ENCODE data around the gene NUDT8. TPM values are rescaled to one million over a fixed set of nuclear protein-coding genes. Genes with fewer than 3 reads are reported as not detected.

Gene NUDT8, protein sequence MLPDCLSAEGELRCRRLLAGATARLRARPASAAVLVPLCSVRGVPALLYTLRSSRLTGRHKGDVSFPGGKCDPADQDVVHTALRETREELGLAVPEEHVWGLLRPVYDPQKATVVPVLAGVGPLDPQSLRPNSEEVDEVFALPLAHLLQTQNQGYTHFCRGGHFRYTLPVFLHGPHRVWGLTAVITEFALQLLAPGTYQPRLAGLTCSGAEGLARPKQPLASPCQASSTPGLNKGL
- 8.1 and 8.7 TPM in 2 replicates for total RNA-seq (2014; rRNA removed; shearing (Covaris generic))

DNA sequence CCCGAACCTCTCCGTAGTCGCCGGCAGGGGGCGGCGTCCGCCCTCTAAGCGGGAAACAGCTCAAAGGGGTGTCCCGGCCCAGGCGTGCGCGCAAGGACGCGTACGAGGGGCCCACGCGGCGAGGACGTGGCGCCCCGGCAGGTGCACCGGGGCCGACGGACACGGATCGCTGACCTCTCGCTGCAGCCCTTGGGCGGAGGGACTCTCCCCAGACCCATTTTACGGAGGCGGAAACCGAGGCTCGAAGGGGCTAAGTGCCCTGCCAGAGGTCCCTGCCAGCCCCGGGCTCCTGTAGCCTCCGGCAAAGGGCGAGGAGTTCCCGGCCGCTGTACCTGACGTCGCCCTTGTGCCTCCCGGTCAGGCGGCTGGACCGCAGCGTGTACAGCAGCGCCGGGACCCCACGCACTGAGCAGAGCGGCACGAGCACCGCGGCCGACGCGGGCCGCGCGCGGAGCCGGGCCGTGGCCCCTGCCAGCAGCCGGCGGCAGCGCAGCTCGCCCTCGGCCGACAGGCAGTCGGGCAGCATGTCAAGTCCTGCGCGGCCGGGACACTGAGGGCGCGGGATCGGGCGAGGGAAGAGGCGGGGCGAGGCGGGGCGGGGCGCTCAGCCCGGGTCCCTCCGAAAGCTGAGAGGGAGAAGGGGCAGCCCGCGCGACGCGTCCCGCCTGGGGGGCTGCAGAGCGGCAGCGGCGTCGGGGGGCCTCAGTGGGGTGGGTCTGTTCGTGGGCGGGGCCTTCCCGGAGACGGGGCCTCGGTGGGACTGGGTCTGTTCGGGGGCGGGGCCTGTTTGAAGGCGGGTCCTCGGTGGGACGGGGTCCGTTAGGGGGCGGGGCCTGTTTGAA, at the start of gene NUDT8:
NUDT8 (minus strand) TSS at position 552 of the 842 bp plus-strand sequence; CDS start at position 526, 26 bp downstream.
- no peaks in the 10 kb centered on the region for H3K27me3 ChIP-seq (ENCODE audit: control insufficient read depth, insufficient read depth, low read length)
- DNase-seq, result peak; percentile 92
- no peaks in the 10 kb centered on the region for H3K36me3 ChIP-seq (replicated peaks; ENCODE audit: control insufficient read depth, insufficient read depth, low read length)
- peak within 1 kb of the TSS; percentile 72 for H3K4me3 ChIP-seq (ENCODE audit: insufficient read depth, low read depth, low read length)

DNA sequence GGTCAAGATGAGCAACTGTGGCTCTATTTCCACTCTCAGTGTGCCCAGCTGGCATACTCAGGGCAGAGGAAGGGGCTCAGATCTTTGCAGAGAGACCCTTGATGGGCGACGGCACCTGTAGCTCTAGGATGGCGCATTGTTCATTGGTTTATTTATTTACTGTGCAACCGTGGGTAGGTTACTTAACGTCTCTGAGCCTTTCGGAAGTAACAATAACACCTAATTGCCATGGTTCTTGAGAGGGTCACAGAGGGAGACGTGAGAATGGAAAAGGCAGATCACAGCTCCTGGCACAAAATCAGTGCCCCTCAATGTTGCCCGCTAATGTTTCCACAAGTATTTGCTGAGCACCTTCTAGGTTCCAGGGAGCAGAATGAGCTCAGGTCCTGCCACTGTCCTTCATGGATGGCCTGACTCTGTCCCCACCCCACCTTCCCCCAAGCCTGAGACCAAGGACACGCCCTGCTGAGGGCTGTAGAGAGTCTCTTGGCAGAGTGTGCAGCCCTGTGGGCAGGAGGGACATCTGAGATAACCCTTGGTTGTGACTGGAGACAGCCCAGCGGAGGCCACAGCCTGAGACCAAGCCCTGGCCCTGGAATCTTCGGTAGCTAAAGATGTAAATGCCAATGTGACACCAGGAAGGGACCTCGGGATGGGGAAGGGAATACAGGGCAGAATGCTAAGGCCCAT, 45.5 kb upstream of the NUDT8 start:
- Histone ChIP-seq H3K27me3 (ENCODE audit: control insufficient read depth, insufficient read depth, low read length) (no peaks in the 10 kb centered on the region), H3K4me3 (ENCODE audit: insufficient read depth, low read depth, low read length) (no peak overlapping the region), H3K36me3 (replicated peaks; ENCODE audit: control insufficient read depth, insufficient read depth, low read length) (no peaks in the 10 kb centered on the region)
- no peak for DNase-seq

DNA sequence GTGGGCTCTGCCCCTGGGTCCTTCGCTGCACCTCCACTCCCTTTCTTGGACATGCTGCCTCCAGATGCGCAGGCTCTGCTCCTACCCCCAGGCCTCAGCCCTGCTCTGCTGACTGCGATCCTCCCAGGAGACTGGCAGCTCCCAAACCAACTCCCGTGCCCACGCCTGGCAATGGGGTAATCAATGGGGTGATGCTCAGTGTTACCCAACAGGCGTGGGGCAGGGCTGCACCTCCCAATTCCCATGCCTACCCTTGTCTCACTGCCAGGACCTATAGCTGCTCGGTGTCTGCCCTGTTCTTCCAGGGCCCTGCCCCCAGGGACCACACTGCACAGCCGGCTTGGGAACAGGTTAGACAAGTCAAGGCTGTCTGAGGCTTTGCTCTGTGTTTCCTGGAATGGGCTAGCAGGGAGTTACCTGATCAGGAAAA, 44.7 kb upstream of the NUDT8 start, which contains the start of gene ALDH3B2:
ALDH3B2 (minus strand) TSS at position 182 of the 430 bp plus-strand sequence. CDS start 7,688 bp downstream, outside the sequence.
- DNase-seq, result peak; percentile 56
- H3K36me3 ChIP-seq (replicated peaks; ENCODE audit: control insufficient read depth, insufficient read depth, low read length), result no peaks in the 10 kb centered on the region
- no peak within 1 kb of the TSS for H3K4me3 ChIP-seq (ENCODE audit: insufficient read depth, low read depth, low read length)
- H3K27me3 ChIP-seq (ENCODE audit: control insufficient read depth, insufficient read depth, low read length), result no peaks in the 10 kb centered on the region

DNA sequence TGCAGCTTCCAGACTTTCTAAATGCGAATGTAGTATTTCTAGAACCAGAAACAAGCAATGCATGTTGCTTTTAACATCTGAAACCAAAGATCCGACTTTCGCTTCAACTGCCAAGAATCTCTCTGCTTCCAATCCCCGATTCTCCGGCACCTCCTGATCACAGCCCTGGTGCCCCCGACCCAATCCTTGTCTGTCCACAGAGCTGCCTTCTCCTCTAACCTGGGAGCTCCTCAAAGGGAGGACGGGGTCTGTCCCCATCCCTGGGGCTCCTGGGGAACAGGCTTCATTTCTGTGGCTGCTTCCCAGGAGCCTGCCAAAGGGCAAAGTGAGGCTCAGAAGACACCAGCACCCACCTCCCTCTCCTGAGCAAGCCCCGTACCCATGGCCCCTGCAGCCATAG, 44.2 kb upstream of the NUDT8 start:
- DNase-seq, result no peak
- Histone ChIP-seq H3K27me3 (ENCODE audit: control insufficient read depth, insufficient read depth, low read length) (no peaks in the 10 kb centered on the region), H3K4me3 (ENCODE audit: insufficient read depth, low read depth, low read length) (no peak overlapping the region), H3K36me3 (replicated peaks; ENCODE audit: control insufficient read depth, insufficient read depth, low read length) (no peaks in the 10 kb centered on the region)

DNA sequence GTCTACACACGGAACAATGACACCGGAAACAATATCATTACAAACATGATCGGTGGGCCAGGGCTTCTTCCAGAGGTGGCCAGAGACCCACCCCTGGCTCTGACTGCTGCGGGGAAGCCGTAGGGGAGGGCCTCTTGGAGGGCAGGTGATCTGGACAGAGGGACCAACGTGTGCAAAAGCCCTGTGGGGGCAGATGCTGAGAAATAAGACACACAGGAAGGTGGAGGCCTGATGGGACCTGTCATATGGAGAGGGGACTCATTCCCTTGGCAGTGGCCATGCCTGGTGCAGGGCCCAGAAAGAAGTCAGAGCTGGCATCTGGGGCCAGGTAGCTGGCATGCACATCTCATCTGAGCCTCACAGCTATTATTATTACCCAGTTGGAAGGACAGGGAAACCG, 43.6 kb upstream of the NUDT8 start:
- Histone ChIP-seq H3K36me3 (replicated peaks; ENCODE audit: control insufficient read depth, insufficient read depth, low read length) (no peaks in the 10 kb centered on the region), H3K4me3 (ENCODE audit: insufficient read depth, low read depth, low read length) (no peak overlapping the region), H3K27me3 (ENCODE audit: control insufficient read depth, insufficient read depth, low read length) (no peaks in the 10 kb centered on the region)
- no peak for DNase-seq

DNA sequence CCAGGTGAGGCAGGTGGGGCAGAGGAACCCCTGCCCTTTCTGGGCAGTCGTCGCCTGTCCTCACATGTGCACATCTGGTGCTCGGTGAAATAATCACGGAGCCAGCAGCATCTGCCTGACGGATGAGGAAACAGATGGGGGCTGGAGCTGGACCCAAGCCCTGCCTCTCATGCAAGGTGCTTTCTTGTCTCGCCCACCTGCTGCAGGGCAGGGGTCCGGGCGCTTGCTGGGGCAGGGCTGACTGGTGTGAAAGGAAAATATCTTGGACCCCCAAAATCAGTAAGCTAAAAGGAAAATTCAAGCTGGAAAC, 41.4 kb upstream of the NUDT8 start:
- Histone ChIP-seq H3K27me3 (ENCODE audit: control insufficient read depth, insufficient read depth, low read length) (no peaks in the 10 kb centered on the region), H3K36me3 (replicated peaks; ENCODE audit: control insufficient read depth, insufficient read depth, low read length) (no peaks in the 10 kb centered on the region), H3K4me3 (ENCODE audit: insufficient read depth, low read depth, low read length) (no peak overlapping the region)
- peak; percentile 20 for DNase-seq

DNA sequence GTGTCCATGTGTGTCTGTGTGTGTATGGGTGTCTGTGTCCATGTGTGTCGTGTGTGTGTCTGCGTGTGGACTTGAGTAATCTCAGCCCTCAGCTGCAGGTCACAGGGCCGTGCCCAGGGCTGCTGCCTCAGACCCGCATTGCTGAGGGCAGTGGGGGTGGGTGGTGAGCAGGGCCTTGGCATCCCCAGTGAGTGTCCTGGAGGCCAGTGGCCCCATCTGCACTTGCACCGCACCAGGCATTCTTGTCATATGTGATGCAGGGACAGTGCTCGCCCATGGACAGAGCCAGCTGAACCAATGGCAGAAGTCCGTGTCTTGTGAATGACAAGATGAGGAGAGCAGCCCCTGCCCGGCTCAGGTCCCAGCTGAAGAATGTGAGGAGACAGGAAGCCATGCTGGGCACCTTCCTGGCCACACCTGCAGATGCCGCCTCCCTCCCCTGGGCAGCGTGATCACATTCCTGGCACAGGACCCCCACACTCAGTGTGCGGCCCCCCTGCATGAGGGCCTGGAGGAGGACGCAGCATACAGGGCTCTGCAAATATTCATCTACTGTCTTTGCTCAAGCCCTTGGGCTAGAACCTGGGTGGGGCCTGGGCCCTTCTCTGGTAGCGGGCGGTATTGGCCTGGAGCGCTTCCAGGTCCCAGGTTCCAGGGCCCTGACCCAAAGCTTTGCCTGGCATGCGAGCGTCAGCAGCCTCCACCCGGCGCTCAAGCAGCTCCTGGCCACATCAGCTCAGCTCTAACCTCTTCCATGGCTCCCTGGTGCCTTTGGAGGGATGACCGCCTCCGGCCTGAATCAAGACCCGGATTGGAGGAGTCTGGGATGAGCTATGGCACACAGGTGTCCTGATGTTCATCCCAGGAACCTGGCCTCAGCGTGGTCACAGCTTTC, 40.8 kb upstream of the NUDT8 start:
- no peaks in the 10 kb centered on the region for H3K36me3 ChIP-seq (replicated peaks; ENCODE audit: control insufficient read depth, insufficient read depth, low read length)
- no peak overlapping the region for H3K4me3 ChIP-seq (ENCODE audit: insufficient read depth, low read depth, low read length)
- DNase-seq, result peak; percentile 47
- no peaks in the 10 kb centered on the region for H3K27me3 ChIP-seq (ENCODE audit: control insufficient read depth, insufficient read depth, low read length)

DNA sequence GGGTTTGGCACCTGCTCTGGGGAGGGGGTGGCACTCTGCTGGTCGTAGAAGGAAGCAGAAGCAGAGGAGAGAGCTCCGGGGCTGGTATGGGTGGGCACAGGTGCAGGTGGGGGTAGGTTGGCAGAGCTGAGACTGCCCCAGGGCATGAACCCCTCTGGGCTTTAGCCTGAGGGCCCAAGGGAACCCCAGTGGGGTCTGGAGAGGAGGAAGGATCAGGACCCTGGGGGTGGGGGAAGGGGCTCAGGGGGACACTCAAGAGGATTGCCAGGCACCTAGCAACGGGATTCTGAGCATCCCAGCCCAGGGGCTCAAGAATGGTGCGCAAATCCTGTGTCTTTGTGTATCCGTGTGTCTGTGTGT, 38.4 kb upstream of the NUDT8 start:
- Histone ChIP-seq H3K4me3 (ENCODE audit: insufficient read depth, low read depth, low read length) (no peak overlapping the region), H3K27me3 (ENCODE audit: control insufficient read depth, insufficient read depth, low read length) (no peaks in the 10 kb centered on the region), H3K36me3 (replicated peaks; ENCODE audit: control insufficient read depth, insufficient read depth, low read length) (no peaks in the 10 kb centered on the region)
- DNase-seq, result peak; percentile 50

DNA sequence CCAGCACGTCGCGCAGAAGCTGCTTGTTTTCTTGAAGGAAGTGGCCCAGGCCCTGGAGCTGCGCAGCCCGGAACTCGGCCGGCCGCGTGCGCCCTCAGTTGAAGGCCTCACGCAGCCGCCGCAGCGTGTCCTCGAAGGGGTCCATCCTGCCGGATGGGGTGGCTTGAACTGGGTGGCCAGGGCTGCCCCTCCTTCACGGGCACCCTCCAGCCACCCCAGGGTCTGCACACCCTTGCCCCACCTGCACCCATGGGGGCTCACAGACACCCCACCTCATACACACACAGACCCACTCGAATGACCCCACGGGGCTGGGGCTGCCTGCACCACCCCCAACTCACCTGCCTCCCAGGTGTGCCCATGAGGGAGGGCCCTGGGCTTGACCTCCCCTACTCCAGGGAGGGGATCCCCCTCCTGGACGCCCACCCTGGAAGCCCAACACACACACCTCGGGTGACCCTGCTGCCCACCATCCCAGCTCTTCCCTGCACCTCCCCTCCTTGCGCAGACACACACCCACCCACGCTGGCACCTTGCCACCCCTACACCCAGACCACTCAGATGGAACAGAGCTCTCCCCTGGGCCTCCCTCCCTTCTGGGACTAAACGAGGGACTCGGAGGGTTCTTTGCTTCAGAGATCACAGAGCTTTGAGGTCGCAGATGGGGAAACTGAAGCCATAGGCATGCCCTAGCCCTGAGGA, 37.9 kb upstream of the NUDT8 start:
- Histone ChIP-seq H3K27me3 (ENCODE audit: control insufficient read depth, insufficient read depth, low read length) (no peaks in the 10 kb centered on the region), H3K36me3 (replicated peaks; ENCODE audit: control insufficient read depth, insufficient read depth, low read length) (no peaks in the 10 kb centered on the region), H3K4me3 (ENCODE audit: insufficient read depth, low read depth, low read length) (no peak overlapping the region)
- peak; percentile 52 for DNase-seq

DNA sequence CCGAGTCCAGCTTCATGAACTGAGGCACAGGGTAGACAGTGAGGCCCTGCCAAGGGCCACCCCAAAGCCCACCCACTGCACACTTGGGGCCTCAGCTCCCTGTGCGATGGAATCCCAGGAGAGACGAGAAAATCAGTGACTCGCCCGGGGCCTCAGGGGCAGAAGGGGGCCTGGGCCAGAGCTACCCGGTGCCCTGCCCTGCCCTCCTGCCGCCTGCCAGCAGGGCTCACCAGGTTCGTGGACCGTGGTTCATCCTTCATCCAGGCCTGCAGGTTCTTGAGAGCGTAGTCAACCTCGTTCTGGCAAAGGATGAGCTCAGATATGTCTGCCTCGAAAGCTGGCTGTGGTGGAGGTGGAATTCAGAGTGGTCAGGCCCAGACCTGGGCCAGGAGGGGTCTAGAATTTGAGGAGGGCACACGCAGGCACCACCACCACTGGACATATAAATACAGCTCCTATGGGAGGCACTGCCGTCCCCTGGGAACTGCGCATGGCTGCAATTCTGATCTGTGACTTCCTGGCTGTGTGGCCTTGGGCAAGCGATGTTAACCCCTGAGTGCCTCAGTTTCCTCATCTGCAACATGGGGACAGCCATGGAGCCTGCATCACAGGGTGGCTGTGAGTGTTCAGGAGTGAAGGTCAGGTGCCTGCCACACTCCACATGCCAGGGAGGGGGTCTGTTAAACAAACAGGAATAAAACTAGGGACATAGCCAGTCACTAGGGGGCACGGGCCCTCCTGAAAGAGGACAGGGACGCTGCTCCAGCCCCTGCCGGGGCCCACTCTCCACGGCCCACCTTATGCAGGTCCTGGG, 37.1 kb upstream of the NUDT8 start:
- no peak for DNase-seq
- Histone ChIP-seq H3K36me3 (replicated peaks; ENCODE audit: control insufficient read depth, insufficient read depth, low read length) (no peaks in the 10 kb centered on the region), H3K4me3 (ENCODE audit: insufficient read depth, low read depth, low read length) (no peak overlapping the region), H3K27me3 (ENCODE audit: control insufficient read depth, insufficient read depth, low read length) (no peaks in the 10 kb centered on the region)

DNA sequence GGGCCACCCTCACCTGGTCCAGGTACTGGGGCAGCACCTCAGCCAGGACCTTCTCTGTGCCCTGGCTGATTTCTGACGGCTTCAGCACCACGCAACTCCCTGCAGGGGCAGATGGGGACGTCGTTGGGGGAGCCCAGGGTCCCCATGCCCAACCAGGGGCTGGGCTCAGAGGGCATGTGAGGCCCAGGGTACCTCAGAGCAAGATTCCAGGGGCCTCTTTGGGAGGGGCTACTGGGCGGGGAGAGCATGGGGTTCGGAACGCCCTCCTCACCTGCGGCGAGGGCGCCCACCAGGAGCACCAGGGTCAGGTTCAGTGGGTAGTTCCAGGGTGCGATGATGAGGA, 36.5 kb upstream of the NUDT8 start:
- Histone ChIP-seq H3K27me3 (ENCODE audit: control insufficient read depth, insufficient read depth, low read length) (no peaks in the 10 kb centered on the region), H3K36me3 (replicated peaks; ENCODE audit: control insufficient read depth, insufficient read depth, low read length) (no peaks in the 10 kb centered on the region), H3K4me3 (ENCODE audit: insufficient read depth, low read depth, low read length) (no peak overlapping the region)
- DNase-seq, result peak; percentile 47

DNA sequence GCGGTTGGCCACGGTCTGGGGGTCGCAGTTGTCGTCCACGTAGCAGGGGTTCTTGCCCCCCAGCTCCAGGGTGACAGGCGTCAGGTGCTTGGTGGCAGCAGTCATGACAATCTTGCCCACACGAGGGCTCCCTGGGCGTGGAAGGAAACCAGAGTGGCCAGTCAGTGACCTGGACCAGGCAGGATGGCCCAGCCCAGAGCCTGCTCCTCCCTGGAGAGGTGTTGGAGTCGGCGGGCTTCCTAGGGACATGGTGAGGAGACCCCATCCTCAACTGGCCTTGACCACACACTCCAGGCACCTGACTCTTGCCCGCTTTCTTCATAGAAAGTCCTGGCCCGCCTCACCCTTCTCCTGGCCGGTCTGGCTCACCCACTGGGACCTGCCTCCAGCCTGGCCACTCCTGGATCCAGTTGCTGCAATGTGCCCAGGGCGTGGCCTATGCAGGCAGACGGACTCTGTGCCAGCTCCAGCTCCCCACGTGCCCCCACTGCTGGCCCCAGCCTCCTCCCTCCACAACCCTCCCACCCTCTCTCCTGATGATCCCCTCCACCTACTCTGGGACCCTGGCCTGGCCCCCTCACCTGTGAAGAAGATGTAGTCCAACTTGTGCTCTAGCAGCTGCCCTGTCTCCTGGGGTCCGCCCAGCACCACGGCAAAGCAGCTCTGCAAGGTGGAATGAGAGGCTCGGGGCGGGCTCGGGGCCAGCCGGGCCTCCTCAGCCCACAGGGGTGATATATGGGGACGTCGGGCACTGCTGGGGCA, 36.0 kb upstream of the NUDT8 start:
- DNase-seq, result peak; percentile 64
- Histone ChIP-seq H3K36me3 (replicated peaks; ENCODE audit: control insufficient read depth, insufficient read depth, low read length) (no peaks in the 10 kb centered on the region), H3K27me3 (ENCODE audit: control insufficient read depth, insufficient read depth, low read length) (no peaks in the 10 kb centered on the region), H3K4me3 (ENCODE audit: insufficient read depth, low read depth, low read length) (no peak overlapping the region)
